Peyer's patch (tissue), 4 donors: ENCODE measurements around the gene BCKDHA. TPM values are rescaled to one million over a fixed set of nuclear protein-coding genes. Genes with fewer than 3 reads are reported as not detected.

Experiments
- DNase-seq, 3 donors: peaks; one replicate each; pipeline ENCODE4 v3.0.0-alpha.2; 2017 to 2019
- H3K27ac ChIP-seq, 4 donors: fragments of 200-600 bp; sonication (generic); one replicate each; pipeline ENCODE4 v1.5.1; 2016 to 2019
- H3K27me3 ChIP-seq, 2 donors: fragments of 200-600 bp; sonication (generic); one replicate each; pipeline ENCODE4 v1.5.1; 2019
- H3K36me3 ChIP-seq, 3 donors: fragments of 200-600 bp; sonication (generic); one replicate each; pipeline ENCODE4 v1.5.1; 2016 to 2019
- H3K4me1 ChIP-seq, 4 donors: fragments of 200-600 bp; sonication (generic); one replicate each; pipeline ENCODE4 v1.5.1; 2016 to 2019
- H3K4me3 ChIP-seq, 4 donors: fragments of 200-600 bp; sonication (generic); 1 replicate in 3 of 4; 2 replicates in 1 of 4; pipeline ENCODE4 v1.5.1; 2016 to 2019; ENCODE audit warnings: mild to moderate bottlenecking in 1 of 4
- H3K9me3 ChIP-seq, 4 donors: fragments of 200-600 bp; sonication (generic); one replicate each; pipeline ENCODE4 v1.5.1; 2016 to 2019; ENCODE audit warnings: mild to moderate bottlenecking in 1 of 4
- POLR2A ChIP-seq, 2 donors: fragments of 450-650 bp; IDR thresholded peaks; one replicate each; pipeline ENCODE4 v1.5.1; 2017; ENCODE audit warnings: antibody characterized with exemption in 2 of 2, mild to moderate bottlenecking in 2 of 2, moderate library complexity in 2 of 2
- total RNA-seq, 4 donors: library from RNA; depleted of rRNA; stranded (reverse); fragments of >200 nt; gene quantifications; one replicate each; pipeline ENCODE4 v1.1.0, GENCODE V29; 2016
- TF ChIP-seq, protein P1 (sequence below), 6 experiments: fragments of 450-650 bp in 4 of 6; fragments of 200-600 bp in 2 of 6; sonication (generic) in 1 of 6; IDR thresholded peaks; one replicate each; pipeline ENCODE4 v1.5.1; 2017 to 2019; ENCODE audit warnings: antibody characterized with exemption in 6 of 6, mild to moderate bottlenecking in 3 of 6, moderate library complexity in 1 of 6

The BCKDHA gene
- total RNA-seq, 4 donors from 2014 or later: 23.9 to 41.7 (median 30.7) TPM

GRCh38 chr19:41421314-41421713, 23.7 kb downstream of the BCKDHA start:
- Histone ChIP-seq H3K9me3 (no peaks in the 10 kb centered on the region), H3K4me3 (no peak overlapping the region), H3K4me1 (peaks cover 0 to 61% (median 3%) of the 10 kb centered on the region in 4 donors), H3K27me3 (no peaks in the 10 kb centered on the region), H3K36me3 (peaks cover 0 to 78% (median 2%) of the 10 kb centered on the region in 3 donors), H3K27ac (peak overlapping the region in 2 of 4 donors; percentile 60 to 73)
- TF ChIP-seq POLR2A (IDR thresholded peaks at IDR 0.05): no peak
- TF ChIP-seq, protein P1, sequence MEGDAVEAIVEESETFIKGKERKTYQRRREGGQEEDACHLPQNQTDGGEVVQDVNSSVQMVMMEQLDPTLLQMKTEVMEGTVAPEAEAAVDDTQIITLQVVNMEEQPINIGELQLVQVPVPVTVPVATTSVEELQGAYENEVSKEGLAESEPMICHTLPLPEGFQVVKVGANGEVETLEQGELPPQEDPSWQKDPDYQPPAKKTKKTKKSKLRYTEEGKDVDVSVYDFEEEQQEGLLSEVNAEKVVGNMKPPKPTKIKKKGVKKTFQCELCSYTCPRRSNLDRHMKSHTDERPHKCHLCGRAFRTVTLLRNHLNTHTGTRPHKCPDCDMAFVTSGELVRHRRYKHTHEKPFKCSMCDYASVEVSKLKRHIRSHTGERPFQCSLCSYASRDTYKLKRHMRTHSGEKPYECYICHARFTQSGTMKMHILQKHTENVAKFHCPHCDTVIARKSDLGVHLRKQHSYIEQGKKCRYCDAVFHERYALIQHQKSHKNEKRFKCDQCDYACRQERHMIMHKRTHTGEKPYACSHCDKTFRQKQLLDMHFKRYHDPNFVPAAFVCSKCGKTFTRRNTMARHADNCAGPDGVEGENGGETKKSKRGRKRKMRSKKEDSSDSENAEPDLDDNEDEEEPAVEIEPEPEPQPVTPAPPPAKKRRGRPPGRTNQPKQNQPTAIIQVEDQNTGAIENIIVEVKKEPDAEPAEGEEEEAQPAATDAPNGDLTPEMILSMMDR (IDR thresholded peaks at IDR 0.05): no peak
- peak in 2 of 3 donors; percentile 73 to 82 for DNase-seq

- Histone ChIP-seq H3K9me3 (no peaks in the 10 kb centered on the region), H3K27ac (peak overlapping the region in 2 of 4 donors; percentile 60 to 73), H3K36me3 (peaks cover 0 to 72% (median 2%) of the 10 kb centered on the region in 3 donors), H3K4me3 (no peak overlapping the region), H3K4me1 (peaks cover 0 to 68% (median 4%) of the 10 kb centered on the region in 4 donors), H3K27me3 (no peaks in the 10 kb centered on the region)
- no peak for TF ChIP-seq POLR2A (IDR thresholded peaks at IDR 0.05)
- TF ChIP-seq, protein P1 (IDR thresholded peaks at IDR 0.05): no peak
- peak in 1 of 3 donors; percentile 54 for DNase-seq
These were observed 24.4 kb downstream of the BCKDHA start for GRCh38 chr19:41421973-41422372.

- no peak for DNase-seq
- no peak for TF ChIP-seq POLR2A (IDR thresholded peaks at IDR 0.05)
- TF ChIP-seq, protein P1 (IDR thresholded peaks at IDR 0.05): no peak
- H3K4me1 ChIP-seq: peaks cover 0 to 69% (median 6%) of the 10 kb centered on the region in 4 donors
- H3K4me3 ChIP-seq: no peak overlapping the region
- peaks cover 0 to 67% (median 2%) of the 10 kb centered on the region in 3 donors for H3K36me3 ChIP-seq
- no peaks in the 10 kb centered on the region for H3K9me3 ChIP-seq
- H3K27ac ChIP-seq: peak overlapping the region in 1 of 4 donors; percentile 73
- no peaks in the 10 kb centered on the region for H3K27me3 ChIP-seq
These were observed 24.8 kb downstream of the BCKDHA start for GRCh38 chr19:41422456-41422855.

- TF ChIP-seq POLR2A (IDR thresholded peaks at IDR 0.05): no peak
- Histone ChIP-seq H3K4me3 (no peak overlapping the region), H3K27me3 (no peaks in the 10 kb centered on the region), H3K27ac (no peak overlapping the region), H3K4me1 (peaks cover 0 to 71% (median 6%) of the 10 kb centered on the region in 4 donors), H3K36me3 (peaks cover 0 to 66% (median 2%) of the 10 kb centered on the region in 3 donors), H3K9me3 (no peaks in the 10 kb centered on the region)
- DNase-seq: no peak
These were observed 25.3 kb downstream of the BCKDHA start for GRCh38 chr19:41422955-41423354.

DNA sequence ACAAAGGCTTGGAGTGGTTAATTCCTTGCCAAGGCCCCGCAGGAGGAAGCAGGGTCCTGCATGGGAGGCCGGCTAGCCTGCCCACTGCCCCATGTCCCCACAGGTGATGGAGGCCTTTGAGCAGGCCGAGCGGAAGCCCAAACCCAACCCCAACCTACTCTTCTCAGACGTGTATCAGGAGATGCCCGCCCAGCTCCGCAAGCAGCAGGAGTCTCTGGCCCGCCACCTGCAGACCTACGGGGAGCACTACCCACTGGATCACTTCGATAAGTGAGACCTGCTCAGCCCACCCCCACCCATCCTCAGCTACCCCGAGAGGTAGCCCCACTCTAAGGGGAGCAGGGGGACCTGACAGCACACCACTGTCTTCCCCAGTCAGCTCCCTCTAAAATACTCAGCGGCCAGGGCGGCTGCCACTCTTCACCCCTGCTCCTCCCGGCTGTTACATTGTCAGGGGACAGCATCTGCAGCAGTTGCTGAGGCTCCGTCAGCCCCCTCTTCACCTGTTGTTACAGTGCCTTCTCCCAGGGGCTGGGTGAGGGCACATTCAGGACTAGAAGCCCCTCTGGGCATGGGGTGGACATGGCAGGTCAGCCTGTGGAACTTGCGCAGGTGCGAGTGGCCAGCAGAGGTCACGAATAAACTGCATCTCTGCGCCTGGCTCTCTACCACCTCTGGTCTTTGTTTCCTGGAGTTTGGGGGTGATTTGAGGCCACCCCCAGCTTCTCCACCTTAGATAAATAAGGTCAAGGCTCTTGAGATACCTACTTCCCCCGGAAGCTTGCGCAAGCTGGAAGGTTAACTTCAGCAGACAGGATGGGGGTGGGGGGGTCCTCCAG, 26.9 kb downstream of the BCKDHA start:
- DNase-seq: peak in 1 of 3 donors; percentile 69
- Histone ChIP-seq H3K9me3 (no peaks in the 10 kb centered on the region), H3K4me3 (peak overlapping the region in 2 of 4 donors; percentile 66 to 67), H3K4me1 (peaks cover 0 to 80% (median 6%) of the 10 kb centered on the region in 4 donors), H3K27me3 (no peaks in the 10 kb centered on the region), H3K36me3 (peaks cover 0 to 53% (median 2%) of the 10 kb centered on the region in 3 donors), H3K27ac (peak overlapping the region in 3 of 4 donors; percentile 85 to 98 (median 90))
- TF ChIP-seq, protein P1 (IDR thresholded peaks at IDR 0.05): no peak
- no peak for TF ChIP-seq POLR2A (IDR thresholded peaks at IDR 0.05)
